K562 (cell line): ENCODE data around the gene CLNK. TPM values are rescaled to one million over a fixed set of nuclear protein-coding genes. Genes with fewer than 3 reads are reported as not detected.

Experiments used
- ATAC-seq: fragments of 200-7000 bp; cut with Tn5 transposase; 3 replicates; pipeline ENCODE4 v1.9.1; 2020; ENCODE audit warnings: moderate library complexity
- BruUV-seq: library from RNA; stranded (reverse); fragments of 400-500 nt; replicated peaks from 2 replicates; lab custom pipeline; 2021; lab: Mats Ljungman, UMichigan
- CTCF ChIA-PET: fragments of 300-600 bp; formaldehyde crosslinking; extraction: SDS; loops from one replicate; lab custom pipeline; 2021; ENCODE audit warnings: low intra/inter-chr PET ratio; lab: Yijun Ruan, JAX
- POLR2A ChIA-PET: fragments of 300-600, 350-650 bp; sonication (Branson Sonifier 250); formaldehyde crosslinking; extraction: SDS; loops from one replicate; lab custom pipeline; 2021; ENCODE audit warnings: antibody characterized with exemption, inconsistent platforms; lab: Yijun Ruan, JAX
- DNase-seq, 4 experiments: peaks; one replicate each; pipeline versions ENCODE4 v3.0.0 to v3.0.0-alpha.2; 2011 to 2018; ENCODE audit warnings: low spot score in 3 of 4, mixed read lengths in 3 of 4; ENCODE audit errors: extremely low read depth in 1 of 4
- FAIRE-seq: peaks from 2 replicates; lab custom pipeline; 2011; peaks lifted over from hg19 to GRCh38; lab: Jason Lieb, UNC
- H2AFZ ChIP-seq: 2 replicates; pipeline ENCODE4 v1.6.0; 2011; ENCODE audit warnings: low read depth, low read length, control low read depth, inconsistent platforms
- H3K27ac ChIP-seq: fragments of 200-600 bp; 3 replicates; pipeline ENCODE4 v1.8.0; 2011; ENCODE audit warnings: low read depth, mild to moderate bottlenecking, control low read depth, inconsistent platforms, low read length, moderate library complexity, mixed read lengths; ENCODE audit errors: extremely low read depth
- H3K27me3 ChIP-seq, 2 experiments: fragments of 300-600 bp in 1 of 2; 2 replicates in 1 of 2; 3 replicates in 1 of 2; pipeline versions ENCODE4 v1.6.0 to v1.8.0; 2011; ENCODE audit warnings: inconsistent platforms in 2 of 2, low read length in 2 of 2, mild to moderate bottlenecking in 1 of 2, mixed read lengths in 1 of 2, moderate library complexity in 1 of 2; ENCODE audit not compliant: control insufficient read depth in 2 of 2, insufficient read depth in 2 of 2
- H3K36me3 ChIP-seq: fragments of 300-600 bp; 3 replicates; pipeline ENCODE4 v1.8.0; 2011; ENCODE audit warnings: mild to moderate bottlenecking, low read length, inconsistent platforms; ENCODE audit not compliant: control insufficient read depth, insufficient read depth
- H3K4me1 ChIP-seq, 2 experiments: fragments of 200-600 bp in 1 of 2; replicated peaks in 1 of 2; 2 replicates in 1 of 2; 3 replicates in 1 of 2; pipeline versions ENCODE4 v1.5.1 to v1.8.0; 2011; ENCODE audit warnings: inconsistent platforms in 2 of 2, low read length in 2 of 2, mild to moderate bottlenecking in 1 of 2, mixed read lengths in 1 of 2, moderate library complexity in 1 of 2; ENCODE audit not compliant: control insufficient read depth in 2 of 2, insufficient read depth in 2 of 2
- H3K4me2 ChIP-seq: 2 replicates; pipeline ENCODE4 v1.6.1; 2011; ENCODE audit warnings: low read length, control low read depth, inconsistent platforms, mixed read lengths; ENCODE audit not compliant: insufficient read depth
- H3K4me3 ChIP-seq: fragments of 200-600 bp; sonication (generic), shearing (Covaris generic); 2 replicates; pipeline ENCODE4 v1.5.1; 2016; ENCODE audit warnings: control low read depth, inconsistent platforms
- H3K79me2 ChIP-seq: fragments of 200-600 bp; 3 replicates; pipeline ENCODE4 v1.8.0; 2011; ENCODE audit warnings: low read length, inconsistent platforms; ENCODE audit not compliant: control insufficient read depth, insufficient read depth
- H3K9ac ChIP-seq, 2 experiments: 2 replicates each; pipeline versions ENCODE4 v1.6.0 to v1.6.1; 2011; ENCODE audit warnings: low read depth in 2 of 2, low read length in 2 of 2, control low read depth in 1 of 2, inconsistent platforms in 1 of 2, mild to moderate bottlenecking in 1 of 2, mixed read lengths in 1 of 2; ENCODE audit not compliant: insufficient read depth in 1 of 2
- H3K9me1 ChIP-seq: one replicate; pipeline ENCODE4 v1.6.0; 2011; ENCODE audit warnings: inconsistent platforms, mild to moderate bottlenecking, low read length, moderate library complexity; ENCODE audit not compliant: control insufficient read depth, insufficient read depth
- H3K9me3 ChIP-seq: replicated peaks from 2 replicates; pipeline ENCODE4 v1.5.1; 2011; ENCODE audit warnings: low read depth, low read length, inconsistent platforms; ENCODE audit not compliant: control insufficient read depth, insufficient read depth
- H4K20me1 ChIP-seq: replicated peaks from 2 replicates; pipeline ENCODE4 v1.6.1; 2011; ENCODE audit warnings: low read length, inconsistent platforms, mixed read lengths; ENCODE audit not compliant: control insufficient read depth, insufficient read depth
- CBFA2T3 ChIP-seq: fragments of 450-650 bp; IDR thresholded peaks from 2 replicates; pipeline ENCODE4 v1.6.1; 2017
- FOSL1 ChIP-seq: fragments of 200-800 bp; sonication (Bioruptor generic); conservative IDR thresholded peaks from 2 replicates; pipeline ENCODE4 v1.6.1; 2016; ENCODE audit warnings: missing genetic modification characterization, missing compliant biosample characterization
- HMGXB4 ChIP-seq: sonication (generic); formaldehyde crosslinking; IDR thresholded peaks from 2 replicates; pipeline ENCODE4 v1.8.1; 2023; ENCODE audit warnings: mild to moderate bottlenecking, missing genetic modification reagents
- HNRNPK ChIP-seq: fragments of 200-400 bp; formaldehyde crosslinking; IDR thresholded peaks from one replicate; pipeline ENCODE4 v1.6.1; 2018; ENCODE audit warnings: mild to moderate bottlenecking, low read depth, low read length; ENCODE audit not compliant: poor library complexity, severe bottlenecking
- KDM2B ChIP-seq: fragments of 250-450 bp; sonication (Bioruptor Pico); IDR thresholded peaks from 2 replicates; pipeline ENCODE4 v1.8.0; 2021; ENCODE audit warnings: mild to moderate bottlenecking, moderate library complexity
- SMAD4 ChIP-seq: fragments of 250-450 bp; sonication (Bioruptor Pico); conservative IDR thresholded peaks from 2 replicates; pipeline ENCODE4 v1.8.0; 2021; ENCODE audit warnings: inconsistent platforms, mild to moderate bottlenecking, moderate library complexity
- SREBF2 ChIP-seq: sonication (generic); formaldehyde crosslinking; IDR thresholded peaks from 2 replicates; pipeline ENCODE4 v1.4.0; 2020; ENCODE audit warnings: mild to moderate bottlenecking, missing genetic modification reagents
- ZBTB9 ChIP-seq: fragments of 450-650 bp; formaldehyde crosslinking; IDR thresholded peaks from 2 replicates; pipeline ENCODE4 v1.4.0; 2020; ENCODE audit warnings: mild to moderate bottlenecking, moderate library complexity
- ZNF174 ChIP-seq: fragments of 250-450 bp; sonication (Bioruptor Pico); IDR thresholded peaks from 2 replicates; pipeline ENCODE4 v1.4.0; 2020; ENCODE audit warnings: mild to moderate bottlenecking
- ZNF324 ChIP-seq: fragments of 250-450 bp; sonication (Bioruptor Pico); IDR thresholded peaks from 2 replicates; pipeline ENCODE4 v1.4.0; 2020; ENCODE audit warnings: mild to moderate bottlenecking
- WGBS: fragments of 100-300 bp; shearing (Covaris generic); methylation state at CpG from one replicate; pipeline ENCODE4 v1.1.6; 2016; ENCODE audit warnings: low coverage, mixed read lengths; ENCODE audit not compliant: insufficient coverage; ENCODE audit errors: missing lambda C conversion rate; 5-methylcytosine and 5-hydroxymethylcytosine counted together
- in situ Hi-C: fragments of 300-500 bp; cut with MboI; formaldehyde crosslinking; loops from 4 replicates; pipeline ENCODE4 v1.15.0; 2018; ENCODE audit warnings: inconsistent platforms, mixed read lengths
- intact Hi-C: fragments of 100-400 bp; cut with micrococcal nuclease; formaldehyde crosslinking; loops from 2 replicates; pipeline ENCODE4 v1.14.2; 2022
- polyA plus RNA-seq, 8 experiments: library from polyadenylated mRNA; depleted of rRNA in 4 of 8; stranded (reverse) in 5 of 8; unstranded in 3 of 8; fragments of >200 nt; fragmentation: Nextera tagmentation in 2 of 8; fragmentation: Illumina TruSeq in 1 of 8; extraction: Ambion mirVana in 2 of 8; extraction: Trizol in 1 of 8; gene quantifications; 2 replicates each; pipeline versions ENCODE4 v1.2.1 to v1.2.3, GENCODE V29; 2011 to 2014; ENCODE audit warnings: inconsistent platforms in 1 of 8, missing spikeins in 1 of 8
- total RNA-seq, 7 experiments: library from RNA; depleted of rRNA in 6 of 7; stranded (reverse); fragments of >200 nt in 6 of 7; fragmentation: Illumina TruSeq in 2 of 7; extraction: Trizol in 2 of 7; gene quantifications; 2 replicates each; pipeline versions ENCODE4 v1.2.1 to v1.2.3, GENCODE V29; 2011 to 2021; ENCODE audit warnings: low replicate concordance in 1 of 7
- TF ChIP-seq, protein P1 (sequence below), 2 experiments: fragments of 450-650 bp; formaldehyde crosslinking in 1 of 2; IDR thresholded peaks; 2 replicates each; pipeline versions ENCODE4 v1.4.0 to v1.6.1; 2014 to 2020; ENCODE audit warnings: mild to moderate bottlenecking in 2 of 2, borderline replicate concordance in 1 of 2, low read depth in 1 of 2

The CLNK gene
- total and polyA plus RNA-seq, 9 of the 15 experiments (the other 6 are each of a cell fraction or from before 2014, with no cell fraction given) = not detected

GRCh38 chr4:10694151-10694827 is 9.7 kb upstream of the CLNK start:
- no peak for FAIRE-seq
- ATAC-seq = no peak
- no TSS peak for BruUV-seq
- H3K27ac ChIP-seq = no peak overlapping the region
- no peak overlapping the region for H3K4me3 ChIP-seq
- H3K79me2 ChIP-seq = no peaks in the 10 kb centered on the region
- no peak for DNase-seq
- H3K9ac ChIP-seq = no peak overlapping the region
- in situ Hi-C loops (no loop called here), intact Hi-C loops (no loop called here)
- H3K4me2 ChIP-seq = no peak overlapping the region
- H3K27me3 ChIP-seq = no peaks in the 10 kb centered on the region
- no peaks in the 10 kb centered on the region for H3K4me1 ChIP-seq
- H4K20me1 ChIP-seq = no peaks in the 10 kb centered on the region
- no peaks in the 10 kb centered on the region for H3K9me1 ChIP-seq
- CTCF ChIA-PET = interaction anchor here (0.6 kb wide), 1 partner anchor 681 kb away, joined by 3 read pairs; no protein-coding TSS in a partner anchor
- H2AFZ ChIP-seq = no peak overlapping the region
- H3K9me3 ChIP-seq = no peaks in the 10 kb centered on the region
- POLR2A ChIA-PET = no interaction called here
- 0% methylated on average over 6 of the region's 6 CpGs for whole genome bisulfite sequencing
- H3K36me3 ChIP-seq = no peaks in the 10 kb centered on the region
- TF ChIP-seq HNRNPK = no peak
- no peak for TF ChIP-seq SREBF2 (CRISPR knock-in tag)
- TF ChIP-seq FOSL1 (tag) = no peak
- TF ChIP-seq HMGXB4 = no peak
- no peak for TF ChIP-seq CBFA2T3
- TF ChIP-seq SMAD4 = no peak
- no peak for TF ChIP-seq ZNF174
- no peak for TF ChIP-seq ZBTB9 (CRISPR knock-in tag)
- no peak for TF ChIP-seq ZNF324 (CRISPR knock-in tag)
- TF ChIP-seq, protein P1, sequence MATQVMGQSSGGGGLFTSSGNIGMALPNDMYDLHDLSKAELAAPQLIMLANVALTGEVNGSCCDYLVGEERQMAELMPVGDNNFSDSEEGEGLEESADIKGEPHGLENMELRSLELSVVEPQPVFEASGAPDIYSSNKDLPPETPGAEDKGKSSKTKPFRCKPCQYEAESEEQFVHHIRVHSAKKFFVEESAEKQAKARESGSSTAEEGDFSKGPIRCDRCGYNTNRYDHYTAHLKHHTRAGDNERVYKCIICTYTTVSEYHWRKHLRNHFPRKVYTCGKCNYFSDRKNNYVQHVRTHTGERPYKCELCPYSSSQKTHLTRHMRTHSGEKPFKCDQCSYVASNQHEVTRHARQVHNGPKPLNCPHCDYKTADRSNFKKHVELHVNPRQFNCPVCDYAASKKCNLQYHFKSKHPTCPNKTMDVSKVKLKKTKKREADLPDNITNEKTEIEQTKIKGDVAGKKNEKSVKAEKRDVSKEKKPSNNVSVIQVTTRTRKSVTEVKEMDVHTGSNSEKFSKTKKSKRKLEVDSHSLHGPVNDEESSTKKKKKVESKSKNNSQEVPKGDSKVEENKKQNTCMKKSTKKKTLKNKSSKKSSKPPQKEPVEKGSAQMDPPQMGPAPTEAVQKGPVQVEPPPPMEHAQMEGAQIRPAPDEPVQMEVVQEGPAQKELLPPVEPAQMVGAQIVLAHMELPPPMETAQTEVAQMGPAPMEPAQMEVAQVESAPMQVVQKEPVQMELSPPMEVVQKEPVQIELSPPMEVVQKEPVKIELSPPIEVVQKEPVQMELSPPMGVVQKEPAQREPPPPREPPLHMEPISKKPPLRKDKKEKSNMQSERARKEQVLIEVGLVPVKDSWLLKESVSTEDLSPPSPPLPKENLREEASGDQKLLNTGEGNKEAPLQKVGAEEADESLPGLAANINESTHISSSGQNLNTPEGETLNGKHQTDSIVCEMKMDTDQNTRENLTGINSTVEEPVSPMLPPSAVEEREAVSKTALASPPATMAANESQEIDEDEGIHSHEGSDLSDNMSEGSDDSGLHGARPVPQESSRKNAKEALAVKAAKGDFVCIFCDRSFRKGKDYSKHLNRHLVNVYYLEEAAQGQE (IDR thresholded peaks at IDR 0.05; ENCODE audit: borderline replicate concordance) = no peak
- TF ChIP-seq, protein P1 (CRISPR knock-in tag; IDR thresholded peaks at IDR 0.05; ENCODE audit: low read depth) = no peak
- no peak for TF ChIP-seq KDM2B (CRISPR knock-in tag)
